GM18873 (cell line): ENCODE measurements around the gene NRL.
"Not testable (repeated sequence)": the region's sequence is repeated elsewhere in the genome, so short reads cannot be mapped to it uniquely, and the experiment has no call there.

Experiments used
- ATAC-seq: cut with Tn5 transposase; IDR thresholded peaks from one replicate; pipeline ENCODE4 v1.9.1; 2021; ENCODE audit warnings: mild to moderate bottlenecking, moderate library complexity, moderate number of reproducible peaks; ENCODE audit not compliant: unreplicated experiment, low FRiP score

NRL gene

DNA sequence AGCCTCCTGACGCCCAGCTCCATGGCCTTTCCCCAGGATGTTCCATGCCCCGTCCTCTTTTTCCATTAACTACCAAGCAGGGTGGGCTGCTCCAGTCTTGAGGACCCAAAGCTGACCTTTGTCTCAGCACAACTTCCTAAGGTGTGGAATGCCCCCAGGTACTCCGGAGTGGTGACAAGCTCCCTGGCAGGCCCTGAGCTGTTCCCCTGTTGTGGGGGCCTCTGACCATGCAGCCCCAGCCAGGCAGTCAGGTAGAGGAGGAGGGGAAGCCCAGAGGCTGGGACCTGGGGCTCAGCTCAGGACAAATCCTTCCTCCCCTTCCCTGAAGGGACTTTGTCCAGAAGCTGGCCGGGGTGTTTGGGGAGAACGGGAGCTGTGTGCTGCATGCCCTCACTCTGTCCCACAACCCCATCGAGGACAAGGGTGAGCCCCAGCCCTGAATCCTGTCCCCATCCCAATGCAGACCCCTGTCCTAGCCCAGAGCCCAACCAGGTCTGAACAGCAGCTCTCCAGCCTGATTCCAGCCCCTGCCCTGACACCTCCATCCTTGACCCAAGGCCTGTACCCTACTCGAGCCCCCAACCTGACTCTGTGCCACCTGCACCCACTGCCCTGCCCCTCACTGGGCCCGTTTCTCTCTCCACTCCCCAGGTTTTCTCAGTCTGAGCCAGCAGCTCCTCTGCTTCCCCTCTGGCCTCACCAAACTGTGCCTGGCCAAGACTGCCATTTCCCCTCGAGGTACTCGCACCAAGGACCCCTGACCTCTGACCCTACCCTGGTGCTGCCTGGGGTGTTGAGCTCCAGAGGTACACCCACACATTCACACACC, 58.6 kb downstream of the NRL start:
- ATAC-seq, result no peak

DNA sequence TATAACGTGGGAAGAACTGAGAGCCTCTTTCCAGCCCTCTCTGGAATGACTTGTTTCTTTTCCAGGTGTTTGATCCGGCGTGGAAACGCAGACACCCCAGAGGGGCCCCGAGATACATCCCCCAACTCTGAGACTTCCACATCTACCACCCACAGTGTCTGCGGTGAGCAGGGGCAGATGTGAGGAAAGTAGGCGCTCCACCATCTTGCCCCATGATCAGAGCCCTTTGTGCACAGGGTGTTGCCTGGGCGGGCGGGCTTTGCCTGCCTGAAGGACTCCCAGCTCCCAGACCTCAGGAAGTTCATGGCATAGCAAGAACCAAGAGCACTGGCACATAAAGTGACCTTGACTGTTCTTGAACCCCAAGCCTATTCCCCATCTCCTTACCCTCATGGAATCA, 60.1 kb downstream of the NRL start:
- ATAC-seq, result no peak

DNA sequence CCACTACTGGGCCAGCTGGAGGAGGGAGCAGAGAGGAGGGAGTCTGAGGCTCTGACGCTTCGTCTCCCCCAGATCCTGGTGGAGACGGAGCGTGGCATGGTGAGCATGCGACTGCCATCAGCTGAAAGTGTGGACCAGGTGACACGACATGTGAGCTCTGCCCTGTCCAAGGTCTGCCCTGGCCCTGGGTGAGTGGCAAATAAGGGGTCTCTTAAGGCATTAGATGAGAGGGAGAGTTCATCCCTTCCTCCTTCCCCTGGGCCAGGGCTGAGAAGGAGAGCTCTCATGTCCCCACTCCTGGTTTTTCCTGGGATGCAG, 60.5 kb downstream of the NRL start:
- no peak for ATAC-seq

DNA sequence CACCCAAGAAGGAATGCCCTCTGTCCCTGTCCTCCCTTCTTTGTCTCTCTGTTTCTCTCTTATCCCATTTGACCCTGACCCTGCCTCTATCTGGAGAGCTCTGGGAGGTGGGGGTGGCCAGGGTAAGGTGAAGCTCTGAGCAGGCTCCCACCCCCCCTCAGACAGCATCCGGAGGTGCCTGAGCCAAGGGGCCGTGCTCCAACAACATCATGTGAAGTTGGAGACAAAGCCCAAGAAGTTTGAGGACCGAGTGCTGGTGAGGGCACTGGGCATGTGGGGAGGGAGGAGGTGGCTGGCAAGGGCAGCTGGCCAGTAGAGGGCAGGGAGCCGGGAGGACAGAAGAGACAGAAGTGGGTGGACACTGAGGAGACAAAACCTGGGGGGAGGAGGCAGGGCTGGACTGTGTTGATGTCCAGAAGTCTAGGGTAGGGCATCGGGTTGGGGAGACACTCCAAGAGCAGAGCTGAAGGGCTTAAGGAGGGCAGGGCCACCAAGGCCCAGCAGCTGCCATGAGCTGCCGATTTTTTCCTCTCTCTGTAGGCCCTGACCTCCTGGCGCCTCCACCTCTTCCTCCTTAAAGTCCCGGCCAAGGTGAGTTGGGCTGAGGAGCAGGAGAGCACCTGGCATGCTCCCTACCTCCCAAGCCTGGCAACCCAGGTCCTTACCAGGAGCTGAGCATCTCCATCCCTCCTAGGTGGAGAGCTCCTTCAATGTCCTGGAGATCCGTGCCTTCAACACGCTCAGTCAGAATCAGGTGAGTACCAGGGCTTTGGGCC, 61.0 kb downstream of the NRL start:
- no peak for ATAC-seq

DNA sequence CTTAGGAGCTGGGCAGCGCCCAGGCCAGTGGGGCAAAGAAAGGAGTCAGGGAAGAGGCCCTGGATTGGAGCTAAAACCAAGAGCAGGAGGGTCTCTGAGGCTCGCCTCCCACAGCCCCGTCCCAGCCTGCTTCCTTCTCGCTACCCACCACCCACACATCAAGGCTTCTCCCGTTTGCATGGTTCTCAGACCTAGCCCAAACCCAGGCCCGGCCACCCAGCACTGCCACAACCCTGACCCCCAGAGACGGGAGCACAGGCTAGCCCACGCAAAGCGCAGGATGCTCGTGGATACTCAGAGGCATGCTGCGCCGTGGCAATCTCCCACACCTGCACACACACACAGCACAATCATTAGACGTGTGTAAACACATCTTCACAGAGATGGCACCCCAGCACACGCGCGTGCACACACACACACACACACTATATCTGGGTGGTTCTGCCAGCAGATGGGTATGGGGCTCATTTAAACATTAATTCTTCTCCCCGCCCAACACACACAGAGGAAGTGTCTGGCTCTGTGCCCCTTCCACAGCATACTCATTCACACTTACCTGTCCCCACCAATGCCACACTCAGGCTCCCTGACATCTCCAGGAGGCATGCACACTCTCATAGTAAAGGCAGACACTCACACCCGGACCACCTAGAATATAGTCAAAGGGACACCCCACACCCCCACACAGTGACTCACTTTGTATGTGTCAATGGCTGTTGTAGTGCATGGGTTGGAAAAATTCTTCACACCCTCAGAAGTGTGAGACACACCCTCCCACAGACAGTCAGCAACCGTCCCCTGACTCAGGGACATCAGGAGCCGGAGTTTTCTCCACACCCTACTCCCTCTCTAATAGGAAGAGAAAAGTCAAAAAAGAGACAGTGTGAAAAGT, 61.8 kb downstream of the NRL start:
- no peak for ATAC-seq

DNA sequence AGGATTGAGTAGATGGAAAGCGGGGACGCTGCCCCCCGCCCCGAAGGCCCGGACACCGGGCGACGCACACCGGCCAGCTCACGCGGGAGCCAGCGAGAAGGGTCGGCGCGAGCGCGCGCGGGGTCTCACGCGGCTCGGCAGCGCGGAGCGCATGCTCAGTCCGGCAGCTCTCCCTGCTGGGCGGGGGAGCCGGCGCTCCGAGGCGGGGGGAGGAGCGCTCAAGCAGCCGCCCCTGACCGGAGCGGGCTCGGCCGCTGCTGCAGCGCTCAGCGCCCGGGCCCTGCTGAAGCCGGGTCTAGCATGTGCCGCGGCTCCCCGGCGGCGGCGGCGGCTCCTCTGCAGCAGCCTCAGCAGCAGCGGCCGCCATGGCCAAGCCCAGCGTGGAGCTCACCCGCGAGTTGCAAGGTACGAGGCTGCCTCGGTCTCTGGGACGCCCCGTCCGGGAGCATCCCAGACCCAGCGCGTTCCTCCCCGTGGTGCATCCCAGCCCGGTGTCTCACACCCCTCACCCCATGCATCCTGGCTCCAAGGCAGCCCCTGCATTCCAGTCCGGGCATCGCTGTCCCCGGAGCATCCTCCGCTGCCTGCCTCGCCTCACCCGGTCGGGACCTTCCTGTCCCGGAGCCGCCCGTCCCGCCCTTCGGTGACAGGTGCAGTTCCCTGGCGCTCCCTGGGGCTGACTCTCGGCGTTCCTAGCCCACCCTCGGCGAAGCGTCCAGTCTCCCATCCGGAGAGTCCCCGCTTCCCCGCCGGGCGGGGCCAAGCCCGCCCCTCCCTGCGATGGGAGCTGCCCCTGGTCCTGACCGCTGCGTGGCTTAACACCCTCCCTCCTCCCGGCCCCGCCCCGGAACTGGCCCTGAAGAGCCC, 62.7 kb downstream of the NRL start, which contains the start of gene CARMIL3:
Gene CARMIL3, plus strand, starts transcription at position 221 of the 867 bp plus-strand sequence. Its CDS starts 145 bp downstream, at position 366.
- ATAC-seq, result peak; percentile 52

DNA sequence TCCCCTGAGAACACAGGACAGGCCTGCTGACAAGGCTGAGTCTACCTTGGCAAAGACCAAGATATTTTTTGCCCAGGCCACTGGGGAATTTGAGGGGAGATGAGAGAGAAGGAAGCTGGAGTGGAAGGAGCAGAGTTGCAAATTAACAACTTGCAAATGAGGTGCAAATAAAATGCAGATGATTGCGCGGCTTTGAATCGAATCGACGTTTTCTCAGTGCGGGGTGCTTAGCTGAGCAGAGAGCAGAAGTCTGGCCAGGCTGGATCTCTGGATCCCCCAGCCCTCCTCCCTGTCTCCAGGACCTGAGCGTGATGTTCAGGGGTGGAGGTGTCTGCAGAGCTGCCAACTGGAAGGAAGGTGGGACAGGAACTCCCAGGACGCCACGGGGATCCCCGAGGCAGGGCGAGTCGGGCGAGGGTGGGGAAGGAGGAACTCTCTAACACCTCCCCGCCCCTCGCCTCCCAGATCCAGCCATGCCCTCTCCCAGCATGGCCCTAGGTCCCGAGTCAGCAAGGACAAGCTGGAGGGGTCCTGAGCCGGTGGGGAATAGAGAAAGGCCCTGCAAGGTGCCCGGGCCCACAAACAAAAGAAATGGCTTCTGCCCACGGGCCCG, 63.5 kb downstream of the NRL start:
- ATAC-seq, result no peak

DNA sequence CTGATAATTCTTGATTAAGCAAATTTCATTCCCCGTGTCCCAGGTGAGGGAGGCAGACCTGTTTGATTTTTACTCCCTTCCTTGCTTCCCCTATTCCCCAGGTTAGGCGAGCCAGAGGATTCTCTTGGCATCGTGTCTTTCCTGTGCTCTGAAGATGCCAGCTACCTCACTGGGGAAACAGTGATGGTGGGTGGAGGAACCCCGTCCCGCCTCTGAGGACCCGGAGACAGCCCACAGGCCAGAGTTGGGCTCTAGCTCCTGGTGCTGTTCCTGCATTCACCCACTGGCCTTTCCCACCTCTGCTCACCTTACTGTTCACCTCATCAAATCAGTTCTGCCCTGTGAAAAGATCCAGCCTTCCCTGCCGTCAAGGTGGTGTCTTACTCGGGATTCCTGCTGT, 64.0 kb downstream of the NRL start:
- ATAC-seq, result not testable (repeated sequence)

DNA sequence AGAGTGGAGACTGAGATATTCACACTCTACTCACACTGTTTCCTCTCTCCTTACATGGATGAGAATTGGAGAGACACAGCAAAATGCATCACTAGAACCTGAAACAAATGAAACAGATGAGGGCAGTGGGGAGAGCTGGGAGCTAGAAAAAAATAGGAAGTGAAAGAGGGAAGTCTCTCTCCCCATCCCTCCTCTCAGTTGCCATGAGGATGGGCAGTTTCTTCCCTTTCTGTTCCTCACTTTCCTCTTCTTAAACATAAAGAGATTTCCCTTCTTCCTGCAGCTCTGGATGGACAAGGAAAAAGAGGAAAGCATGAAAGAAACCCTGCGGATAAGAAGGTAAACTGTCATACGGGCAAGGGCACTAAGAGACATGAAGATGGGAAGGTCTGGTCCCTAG, 65.7 kb downstream of the NRL start:
- not testable (repeated sequence) for ATAC-seq

DNA sequence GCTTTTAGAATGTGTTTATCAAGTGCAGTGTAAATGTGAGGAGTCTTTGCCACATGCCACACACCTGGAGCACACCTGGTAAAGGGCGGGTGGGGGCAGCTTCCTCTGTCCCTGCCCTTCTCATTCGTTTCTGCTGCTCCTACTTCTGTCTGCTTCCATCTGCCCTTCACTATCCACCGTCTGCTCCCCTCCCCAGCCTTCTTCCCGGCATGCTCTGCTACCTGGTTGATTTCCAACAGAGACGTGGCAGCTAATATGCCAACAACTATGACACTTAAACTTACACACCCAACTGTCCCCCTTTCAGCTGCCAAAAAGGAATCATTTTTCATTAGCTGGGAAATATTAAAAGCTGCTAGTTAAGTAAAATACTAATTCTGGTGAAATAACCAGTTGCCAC, 72.0 kb downstream of the NRL start:
- ATAC-seq, result no peak

DNA sequence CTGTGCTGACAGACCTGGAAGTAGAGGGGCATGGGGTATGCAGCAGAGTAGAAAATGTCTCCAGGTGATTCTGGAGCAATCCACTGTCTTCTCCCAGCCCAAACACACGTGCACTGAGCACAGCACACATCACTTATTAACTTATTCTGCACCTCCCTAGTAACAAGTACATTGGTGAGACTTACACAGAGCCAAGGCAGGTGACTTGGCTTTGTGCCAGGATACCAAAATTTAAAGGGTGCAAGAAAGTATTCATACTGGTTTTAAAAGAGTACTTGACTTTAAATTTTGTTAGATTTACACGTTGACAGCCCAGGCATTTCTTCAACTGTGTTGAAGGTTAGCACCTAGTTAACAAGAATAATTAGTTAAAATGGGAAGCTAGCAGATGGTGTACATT, 74.1 kb downstream of the NRL start:
- ATAC-seq, result no peak

DNA sequence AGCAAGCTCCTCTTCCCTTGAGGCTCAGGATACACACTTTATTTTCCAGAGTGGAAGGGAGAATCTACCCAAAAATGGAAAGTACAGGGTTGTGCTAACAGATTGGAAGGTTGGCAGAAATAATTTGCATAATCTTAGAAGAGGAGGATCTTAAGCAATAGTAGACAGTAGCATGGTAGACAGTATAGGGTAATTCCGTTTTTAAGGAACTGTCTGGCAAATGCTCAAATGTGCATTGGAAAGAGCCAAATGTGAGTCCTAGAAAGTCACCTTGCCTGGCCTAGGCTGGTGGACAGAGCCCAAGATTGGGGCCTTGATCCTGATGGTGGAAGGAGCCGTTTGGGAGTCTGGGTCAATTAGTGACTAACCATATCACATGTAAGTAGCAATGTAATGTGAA, 76.1 kb downstream of the NRL start:
- ATAC-seq, result no peak

DNA sequence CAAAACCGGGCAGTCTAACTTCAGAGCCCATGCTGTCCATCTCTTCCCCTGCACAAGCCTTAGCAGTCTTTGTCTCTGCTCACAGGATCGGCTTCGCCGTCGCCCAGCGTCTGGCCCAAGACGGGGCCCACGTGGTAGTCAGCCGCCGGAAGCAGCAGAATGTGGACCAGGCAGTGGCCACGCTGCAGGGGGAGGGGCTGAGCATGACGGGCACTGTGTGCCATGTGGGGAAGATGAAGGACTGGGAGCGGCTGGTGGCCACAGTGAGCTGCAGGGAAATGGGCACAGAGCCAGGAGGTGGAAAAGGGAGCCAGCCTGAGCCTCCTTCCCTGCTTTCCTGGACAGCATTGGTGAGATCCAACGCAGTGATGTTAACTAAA, 77.1 kb downstream of the NRL start:
- no peak for ATAC-seq

DNA sequence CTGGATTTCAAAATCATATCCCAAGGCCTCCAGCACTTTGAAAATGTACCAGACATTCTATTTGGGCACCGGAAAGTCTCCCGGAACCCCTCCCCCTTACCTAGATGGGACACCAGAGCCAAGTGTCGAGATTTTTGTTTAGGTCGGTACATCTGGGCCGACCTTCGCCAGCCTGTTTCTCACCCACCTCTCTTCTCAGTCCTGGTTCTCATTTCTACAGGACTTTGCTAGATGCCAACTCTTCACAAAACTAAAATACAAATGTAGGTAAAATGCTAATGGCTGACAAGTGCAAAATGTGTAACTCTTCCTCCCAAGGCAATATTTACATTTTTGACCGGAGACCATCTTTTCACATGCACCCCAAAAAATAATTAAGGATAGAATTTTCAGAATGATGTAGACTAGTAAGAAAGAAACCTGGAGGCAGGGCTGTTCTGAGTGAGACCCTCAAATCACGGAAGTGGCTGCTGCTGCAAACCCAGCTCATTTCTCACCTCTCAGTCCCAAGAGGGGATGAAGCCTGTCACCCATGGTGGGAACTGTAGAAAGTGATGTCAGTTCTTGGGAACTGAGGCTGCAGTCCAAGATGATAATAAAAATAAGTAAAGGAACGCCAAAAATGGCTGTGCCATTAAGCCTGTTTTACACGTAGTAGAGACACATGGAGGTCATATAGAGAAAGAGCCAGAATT, 77.6 kb downstream of the NRL start:
- not testable (repeated sequence) for ATAC-seq

DNA sequence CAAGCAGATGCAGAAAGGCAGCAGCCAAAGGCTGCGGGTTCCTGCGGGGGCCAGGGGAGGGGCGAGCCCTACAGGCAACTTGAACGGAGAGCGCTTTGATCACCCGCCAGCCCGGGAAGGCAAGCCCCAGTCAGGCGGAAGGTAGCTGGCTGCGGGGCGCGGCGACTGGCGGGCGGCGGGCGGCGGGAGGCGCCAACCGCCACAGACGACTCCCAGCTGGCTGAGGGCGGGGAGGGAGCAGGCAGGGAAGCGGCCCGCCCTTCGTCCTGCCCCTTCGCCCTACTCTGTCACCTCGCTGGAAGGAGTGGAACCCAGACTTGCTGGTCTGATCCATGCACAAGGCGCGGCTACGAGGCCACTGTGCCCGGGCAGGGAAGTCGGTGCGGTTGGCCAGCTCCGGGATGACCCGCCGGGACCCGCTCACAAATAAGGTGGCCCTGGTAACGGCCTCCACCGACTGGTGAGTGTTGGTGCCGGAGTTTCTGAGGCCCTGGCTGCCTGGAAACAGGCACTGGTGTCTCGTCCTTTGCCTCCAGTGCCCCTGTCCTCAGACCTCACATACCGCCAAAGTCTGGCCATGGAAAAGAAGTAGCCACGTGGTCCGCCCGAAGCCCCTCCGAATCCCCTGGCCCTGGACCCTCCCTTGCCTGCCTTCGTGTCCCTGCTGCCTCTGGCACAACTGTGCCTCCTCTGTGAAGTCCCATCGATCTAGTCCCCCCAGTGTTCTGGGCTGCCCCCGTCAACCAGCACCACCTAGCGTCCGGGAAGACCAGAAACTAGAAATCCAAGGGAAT, 78.4 kb downstream of the NRL start:
- no peak for ATAC-seq

DNA sequence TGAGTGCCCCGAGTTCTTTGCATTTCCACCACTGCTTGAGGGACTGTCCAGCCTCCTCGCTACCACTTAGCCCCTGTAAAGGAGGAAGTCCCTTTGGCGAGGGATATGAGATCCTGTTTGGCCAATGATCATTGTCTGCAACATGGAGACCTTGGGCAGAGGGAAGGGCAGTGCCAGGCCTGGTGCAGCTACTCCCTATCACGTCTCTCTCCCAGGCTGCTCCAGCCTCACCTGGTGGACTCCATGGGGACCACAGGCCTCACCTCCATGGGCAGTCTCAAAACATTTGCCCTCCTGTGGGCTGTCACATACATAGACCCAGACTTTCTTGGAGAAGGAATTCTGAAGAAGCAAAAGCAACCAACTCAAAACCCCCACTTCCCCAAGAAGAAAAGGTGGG, 79.0 kb downstream of the NRL start:
- not testable (repeated sequence) for ATAC-seq

DNA sequence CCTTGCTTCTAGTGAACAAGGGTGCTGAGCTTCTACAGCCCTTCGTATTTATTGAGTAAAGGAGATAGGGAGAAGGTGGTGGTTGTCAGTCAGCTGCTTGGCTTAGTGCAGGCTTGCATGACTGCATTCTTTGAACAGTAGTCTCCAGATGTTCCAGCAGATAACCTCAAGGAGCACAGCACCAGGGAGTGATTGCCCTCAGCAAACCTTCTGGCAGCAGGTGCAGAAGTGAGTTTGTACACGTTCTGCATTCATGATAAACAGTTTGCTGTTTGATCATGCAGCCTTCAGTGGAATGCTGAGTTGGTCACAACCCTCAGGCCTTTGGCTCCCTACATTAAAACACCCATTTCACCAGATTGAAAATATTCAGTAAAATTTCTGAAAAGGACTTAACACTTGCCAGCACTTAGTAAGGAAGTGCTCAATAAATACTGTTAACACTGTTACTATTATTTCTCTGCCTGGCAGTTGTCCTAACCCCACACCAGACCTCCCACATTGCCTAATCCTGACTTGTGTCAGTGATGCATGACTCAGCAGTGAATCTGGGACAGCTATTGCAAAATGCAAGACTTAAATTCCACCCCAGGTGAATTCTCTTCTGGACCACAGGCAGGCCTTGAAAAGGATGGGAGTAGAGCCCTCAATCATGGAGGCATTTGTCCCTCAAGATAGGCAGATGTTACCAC, 81.9 kb downstream of the NRL start:
- ATAC-seq, result no peak

DNA sequence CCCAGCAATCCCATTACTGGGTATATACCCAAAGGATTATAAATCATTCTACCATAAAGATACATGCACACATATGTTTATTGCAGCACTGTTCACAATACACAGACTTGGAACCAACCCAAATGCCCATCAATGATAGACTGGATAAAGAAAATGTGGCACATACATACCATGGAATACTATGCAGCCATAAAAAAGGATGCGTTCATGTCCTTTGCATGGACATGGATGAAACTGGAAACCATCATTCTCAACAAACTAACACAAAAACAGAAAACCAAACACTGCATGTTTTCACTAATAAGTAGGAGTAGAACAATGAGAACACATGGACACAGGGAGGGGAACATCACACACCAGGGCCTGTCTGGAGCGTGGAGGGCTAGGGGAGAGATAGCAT, 83.4 kb downstream of the NRL start:
- ATAC-seq, result not testable (repeated sequence)
